ENCODE results near the gene GLUD2. TPM values are rescaled to one million over a fixed set of nuclear protein-coding genes. Genes with fewer than 3 reads are reported as not detected.

The GLUD2 gene
- total and polyA plus RNA-seq, 2 of the 8 experiments (the other 6 are each of a cell fraction or from before 2014, with no cell fraction given): 0.14 to 0.26 TPM

DNA sequence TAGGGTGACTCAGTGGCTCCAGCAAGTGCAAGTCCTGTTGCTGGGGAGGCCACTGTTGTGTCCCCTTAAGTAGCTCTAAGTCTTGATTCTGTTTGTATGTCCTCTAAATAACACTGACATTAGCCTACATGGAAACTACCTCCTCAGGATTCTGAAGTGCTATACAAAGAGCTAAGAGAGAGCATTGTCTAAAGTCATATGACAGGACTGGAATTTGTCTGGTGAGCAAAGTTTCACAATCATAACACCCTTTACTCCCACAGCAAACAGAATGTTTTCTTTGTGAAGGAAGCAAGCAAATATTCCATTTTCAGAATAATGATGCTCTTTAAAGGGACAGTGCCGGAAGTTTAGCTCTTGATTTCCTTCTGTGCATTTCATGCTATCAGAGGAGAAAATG lies 38.5 kb upstream of the GLUD2 start:
- no peaks in the 10 kb centered on the region for H3K79me1 ChIP-seq (ENCODE audit: low read depth, low read length)
- no peaks in the 10 kb centered on the region for H3K4me1 ChIP-seq (replicated peaks in 1 of 4; ENCODE audit: control insufficient read depth in 3 of 4, insufficient read depth in 4 of 4, low read length in 3 of 4)
- H3K23ac ChIP-seq (ENCODE audit: insufficient read length): no peak overlapping the region
- DNase-seq (ENCODE audit: low read depth in 1 of 2, low spot score in 2 of 2) (no peak), FAIRE-seq (no peak)
- POLR2A ChIA-PET (ENCODE audit: partially characterized antibody): no interaction called here
- H4K8ac ChIP-seq (ENCODE audit: extremely low read depth, insufficient read depth, low read length): no peak overlapping the region
- H3K9me3 ChIP-seq (ENCODE audit: insufficient read depth in 2 of 2, low read depth in 1 of 2, low read length in 1 of 2): peaks cover 0 to 13% of the 10 kb centered on the region in 2 experiments; a peak in 3 of 4 replicates
- H4K20me1 ChIP-seq (replicated peaks in 1 of 2; ENCODE audit: control insufficient read depth in 1 of 2, insufficient read depth in 2 of 2, low read length in 2 of 2): no peaks in the 10 kb centered on the region
- no peak overlapping the region for H3K4ac ChIP-seq (replicated peaks; ENCODE audit: insufficient read length, low read depth, low read length)
- H3K18ac ChIP-seq (ENCODE audit: extremely low read depth, low read length): no peak overlapping the region
- no peaks in the 10 kb centered on the region for H3K23me2 ChIP-seq (ENCODE audit: low read depth, low read length)
- no peak overlapping the region for H4K91ac ChIP-seq (replicated peaks; ENCODE audit: insufficient read length, low read length)
- H3K27me3 ChIP-seq (replicated peaks in 1 of 4; ENCODE audit: control insufficient read depth in 3 of 4, extremely low read depth in 1 of 4, insufficient read depth in 3 of 4, low read length in 3 of 4): no peaks in the 10 kb centered on the region
- CTCF ChIA-PET (ENCODE audit: partially characterized antibody): no interaction called here
- no peak overlapping the region for H3K27ac ChIP-seq (ENCODE audit: low read depth, low read length)
- H3K79me2 ChIP-seq (ENCODE audit: control insufficient read depth in 1 of 2, insufficient read depth in 2 of 2, low read length in 2 of 2): no peaks in the 10 kb centered on the region
- no peak overlapping the region for H2AFZ ChIP-seq (ENCODE audit: low read length)
- no peaks in the 10 kb centered on the region for H3K36me3 ChIP-seq (ENCODE audit: control insufficient read depth in 2 of 4, insufficient read depth in 4 of 4, low read length in 3 of 4)
- no peak overlapping the region for H2BK5ac ChIP-seq (ENCODE audit: low read depth, low read length)
- H2AK5ac ChIP-seq (ENCODE audit: low read depth, low read length): no peak overlapping the region
- no peak overlapping the region for H3K14ac ChIP-seq (ENCODE audit: insufficient read length)
- WGBS, 2 experiments (ENCODE audit: extremely low coverage in 1 of 2, insufficient coverage in 1 of 2, insufficient read length in 1 of 2, insufficient replicate concordance in 2 of 2, low coverage in 1 of 2, low lambda C conversion rate in 2 of 2, missing lambda C conversion rate in 1 of 2): 93% methylated on average over 1 of the region's 1 CpG; no CpG with 5 or more reads in 1 of the 2 experiments
- no peak overlapping the region for H2BK15ac ChIP-seq (ENCODE audit: low read length)
- no peak overlapping the region for H3K9ac ChIP-seq (replicated peaks in 1 of 4; ENCODE audit: extremely low read depth in 1 of 4, low read depth in 3 of 4, low read length in 3 of 4)
- H2BK20ac ChIP-seq (ENCODE audit: low read length): no peak overlapping the region
- no peak overlapping the region for H3K4me3 ChIP-seq (ENCODE audit: extremely low read depth in 1 of 4, insufficient read depth in 2 of 4, low read depth in 3 of 4, low read length in 4 of 4)
- H3K4me2 ChIP-seq (ENCODE audit: insufficient read depth in 1 of 2, low read depth in 2 of 2, low read length in 2 of 2): no peak overlapping the region
- no peak overlapping the region for H2BK12ac ChIP-seq (ENCODE audit: low read depth, low read length)
- H2BK120ac ChIP-seq (replicated peaks; ENCODE audit: low read depth, low read length): no peak overlapping the region
- no peak overlapping the region for H4K5ac ChIP-seq (ENCODE audit: insufficient read length, low read depth, low read length)
- H3K56ac ChIP-seq (replicated peaks; ENCODE audit: insufficient read length, low read depth, low read length): no peak overlapping the region
- TF ChIP-seq SRF (IDR thresholded peaks at IDR 0.05; ENCODE audit: low read depth, low read length): no peak
- TF ChIP-seq HDAC2 (IDR thresholded peaks at IDR 0.05; ENCODE audit: borderline replicate concordance in 1 of 2, low read depth in 2 of 2, low read length in 2 of 2): no peak
- TF ChIP-seq, protein P1, sequence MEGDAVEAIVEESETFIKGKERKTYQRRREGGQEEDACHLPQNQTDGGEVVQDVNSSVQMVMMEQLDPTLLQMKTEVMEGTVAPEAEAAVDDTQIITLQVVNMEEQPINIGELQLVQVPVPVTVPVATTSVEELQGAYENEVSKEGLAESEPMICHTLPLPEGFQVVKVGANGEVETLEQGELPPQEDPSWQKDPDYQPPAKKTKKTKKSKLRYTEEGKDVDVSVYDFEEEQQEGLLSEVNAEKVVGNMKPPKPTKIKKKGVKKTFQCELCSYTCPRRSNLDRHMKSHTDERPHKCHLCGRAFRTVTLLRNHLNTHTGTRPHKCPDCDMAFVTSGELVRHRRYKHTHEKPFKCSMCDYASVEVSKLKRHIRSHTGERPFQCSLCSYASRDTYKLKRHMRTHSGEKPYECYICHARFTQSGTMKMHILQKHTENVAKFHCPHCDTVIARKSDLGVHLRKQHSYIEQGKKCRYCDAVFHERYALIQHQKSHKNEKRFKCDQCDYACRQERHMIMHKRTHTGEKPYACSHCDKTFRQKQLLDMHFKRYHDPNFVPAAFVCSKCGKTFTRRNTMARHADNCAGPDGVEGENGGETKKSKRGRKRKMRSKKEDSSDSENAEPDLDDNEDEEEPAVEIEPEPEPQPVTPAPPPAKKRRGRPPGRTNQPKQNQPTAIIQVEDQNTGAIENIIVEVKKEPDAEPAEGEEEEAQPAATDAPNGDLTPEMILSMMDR (IDR thresholded peaks at IDR 0.05; ENCODE audit: control extremely low read depth in 1 of 3, insufficient read depth in 1 of 3, low read depth in 1 of 3, low read length in 3 of 3): no peak
- TF ChIP-seq RAD21 (IDR thresholded peaks at IDR 0.05 in 1 of 2, conservative IDR thresholded peaks at IDR 0.05 in 1 of 2; ENCODE audit: low read depth in 2 of 2, low read length in 2 of 2): no peak
- TF ChIP-seq RFX5 (IDR thresholded peaks at IDR 0.05; ENCODE audit: borderline replicate concordance, low read depth, low read length): no peak
- TF ChIP-seq, protein P2, sequence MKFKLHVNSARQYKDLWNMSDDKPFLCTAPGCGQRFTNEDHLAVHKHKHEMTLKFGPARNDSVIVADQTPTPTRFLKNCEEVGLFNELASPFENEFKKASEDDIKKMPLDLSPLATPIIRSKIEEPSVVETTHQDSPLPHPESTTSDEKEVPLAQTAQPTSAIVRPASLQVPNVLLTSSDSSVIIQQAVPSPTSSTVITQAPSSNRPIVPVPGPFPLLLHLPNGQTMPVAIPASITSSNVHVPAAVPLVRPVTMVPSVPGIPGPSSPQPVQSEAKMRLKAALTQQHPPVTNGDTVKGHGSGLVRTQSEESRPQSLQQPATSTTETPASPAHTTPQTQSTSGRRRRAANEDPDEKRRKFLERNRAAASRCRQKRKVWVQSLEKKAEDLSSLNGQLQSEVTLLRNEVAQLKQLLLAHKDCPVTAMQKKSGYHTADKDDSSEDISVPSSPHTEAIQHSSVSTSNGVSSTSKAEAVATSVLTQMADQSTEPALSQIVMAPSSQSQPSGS (IDR thresholded peaks at IDR 0.05; ENCODE audit: low read length): no peak
- TF ChIP-seq SUZ12 (IDR thresholded peaks at IDR 0.05; ENCODE audit: low read length): no peak
- no peak for TF ChIP-seq ZNF274 (IDR thresholded peaks at IDR 0.05; ENCODE audit: borderline replicate concordance, extremely low read depth, low read length)
- TF ChIP-seq YY1 (IDR thresholded peaks at IDR 0.05; ENCODE audit: low read depth, low read length): no peak

Data from H1 (cell line).